HG02943 (cell line): ENCODE data around the gene MRPS9.

ENCODE experiments used
- ATAC-seq: cut with Tn5 transposase; IDR thresholded peaks from one replicate; pipeline ENCODE4 v1.9.1; 2021; ENCODE audit warnings: mild to moderate bottlenecking, low read depth, moderate library complexity; ENCODE audit not compliant: unreplicated experiment

MRPS9 gene

DNA sequence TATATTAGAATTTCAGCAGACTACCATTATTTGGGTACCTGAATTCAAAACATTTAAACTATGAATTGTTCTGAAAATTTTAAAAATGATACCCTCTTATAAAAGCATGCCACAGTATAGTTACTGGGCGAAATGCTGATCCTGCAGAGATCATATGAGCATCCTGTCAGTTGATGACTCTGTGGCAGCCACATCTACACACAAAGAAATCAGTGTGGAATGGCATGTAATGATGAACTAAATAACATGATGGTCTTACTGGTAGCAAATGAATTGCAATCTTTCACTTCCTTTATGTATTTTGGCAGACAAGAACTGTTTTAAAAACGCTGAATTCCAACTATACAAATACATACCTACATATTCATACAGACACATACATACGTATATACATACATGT is 38.3 kb downstream of the MRPS9 start:
- ATAC-seq, result no peak

DNA sequence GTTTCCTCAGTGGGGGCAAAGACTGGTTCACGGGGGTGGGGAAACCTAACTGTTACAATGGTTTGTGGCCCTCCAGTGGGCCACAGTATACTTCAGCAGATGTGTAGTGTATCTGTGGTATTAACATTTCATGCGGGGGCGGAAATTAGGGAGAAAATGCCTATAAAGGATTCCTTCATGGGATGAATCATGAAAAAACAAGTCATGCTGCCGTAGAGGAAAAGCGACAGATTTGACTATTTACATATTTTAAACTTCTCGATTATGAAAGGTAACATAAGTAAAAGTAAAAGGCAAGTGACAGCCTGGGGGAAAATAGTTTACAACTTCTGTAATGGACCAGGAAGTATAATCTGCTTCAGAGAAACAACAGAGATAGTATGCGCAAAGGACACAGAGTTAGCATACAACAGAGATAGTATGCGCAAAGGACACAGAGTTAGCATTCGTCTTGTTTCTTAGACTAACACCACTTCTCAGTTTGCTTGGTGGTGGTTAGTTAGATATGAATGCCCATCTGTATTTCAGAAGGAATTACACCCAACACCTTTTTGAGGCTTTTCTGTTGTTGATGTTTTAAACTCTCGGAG is 41.1 kb downstream of the MRPS9 start:
- no peak for ATAC-seq

DNA sequence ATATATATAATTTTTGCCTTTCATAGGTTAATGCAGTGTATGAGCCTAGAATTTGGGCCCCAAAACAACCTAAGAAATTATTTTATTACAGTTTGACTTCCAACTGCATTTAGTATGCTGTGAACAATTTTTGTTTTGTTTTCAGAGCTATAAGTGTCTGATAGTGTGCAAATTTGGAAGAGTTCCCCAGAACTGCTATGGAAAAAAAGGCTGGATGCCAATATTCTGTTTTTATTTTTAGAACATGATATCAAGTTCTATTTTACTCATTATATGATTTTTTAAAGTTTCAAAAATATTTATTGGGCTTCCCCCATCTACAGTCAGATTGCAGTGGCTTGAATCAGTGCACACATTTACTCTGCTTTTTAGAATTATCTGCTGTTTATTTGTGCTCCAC is 42.6 kb downstream of the MRPS9 start:
- ATAC-seq, result no peak

DNA sequence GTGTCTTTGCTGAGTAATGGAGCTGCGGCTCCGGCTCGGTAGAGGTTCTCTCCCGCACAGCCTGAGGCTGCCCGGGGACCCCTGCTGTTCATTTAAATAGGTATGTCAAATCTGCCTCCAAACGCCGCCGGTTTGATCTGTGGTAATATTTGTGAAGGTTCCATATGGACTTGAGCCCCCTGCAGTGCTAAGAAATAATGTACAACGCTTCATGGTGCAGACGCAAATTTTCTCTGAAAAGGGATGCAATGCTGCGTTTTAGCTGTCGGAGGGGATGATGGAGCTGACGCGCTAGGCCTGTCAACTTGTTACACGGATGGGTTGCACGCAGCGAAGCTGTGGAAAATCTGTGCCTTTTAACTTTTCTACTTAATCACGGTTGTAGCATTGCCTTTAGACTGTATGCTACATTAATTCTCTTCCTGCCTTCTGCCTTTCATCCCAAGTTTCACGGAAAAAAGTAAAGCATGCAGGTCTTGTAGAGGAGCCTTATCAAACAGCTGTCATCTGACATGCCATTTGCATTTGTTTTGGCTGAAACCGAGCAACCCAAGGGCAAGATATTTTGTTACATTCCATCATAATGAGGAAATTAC is 43.2 kb downstream of the MRPS9 start:
- ATAC-seq, result no peak

DNA sequence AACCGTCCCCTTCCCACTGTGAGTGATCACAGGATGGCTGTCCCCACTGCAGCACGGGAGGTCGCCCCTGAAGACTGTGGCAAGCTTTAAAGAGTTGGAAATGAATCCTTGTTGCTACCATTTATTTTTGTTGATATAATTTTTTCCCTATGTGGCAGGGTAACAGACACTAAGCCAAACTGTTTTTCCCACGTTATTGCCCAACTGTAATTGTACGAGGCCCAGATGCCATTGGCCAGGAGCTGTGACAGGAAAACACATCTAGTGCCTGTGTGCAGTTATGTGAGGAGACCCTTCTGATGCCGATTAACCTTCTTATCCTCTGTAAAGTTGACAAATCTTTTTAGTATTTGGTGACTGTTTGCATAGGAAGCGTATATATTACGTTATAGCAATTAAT is 44.2 kb downstream of the MRPS9 start:
- no peak for ATAC-seq

DNA sequence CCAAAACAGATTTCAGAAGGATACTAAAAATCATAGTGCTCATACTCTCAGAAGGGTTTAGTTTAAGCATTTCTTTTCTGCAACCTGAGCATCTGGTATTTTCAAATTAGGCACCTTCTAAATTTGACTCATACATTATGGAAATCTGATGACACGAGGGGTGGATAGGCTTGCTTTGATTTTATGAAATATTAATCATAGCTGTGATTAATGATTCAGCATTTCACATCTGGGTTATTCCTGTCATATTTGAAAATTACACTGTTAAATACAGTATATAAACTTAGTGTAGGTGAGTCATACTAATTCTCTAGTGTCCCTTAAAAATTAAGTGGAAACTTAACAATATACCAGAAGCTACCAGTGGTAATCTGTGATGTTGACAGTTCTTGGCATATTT is 47.7 kb downstream of the MRPS9 start:
- ATAC-seq, result no peak

DNA sequence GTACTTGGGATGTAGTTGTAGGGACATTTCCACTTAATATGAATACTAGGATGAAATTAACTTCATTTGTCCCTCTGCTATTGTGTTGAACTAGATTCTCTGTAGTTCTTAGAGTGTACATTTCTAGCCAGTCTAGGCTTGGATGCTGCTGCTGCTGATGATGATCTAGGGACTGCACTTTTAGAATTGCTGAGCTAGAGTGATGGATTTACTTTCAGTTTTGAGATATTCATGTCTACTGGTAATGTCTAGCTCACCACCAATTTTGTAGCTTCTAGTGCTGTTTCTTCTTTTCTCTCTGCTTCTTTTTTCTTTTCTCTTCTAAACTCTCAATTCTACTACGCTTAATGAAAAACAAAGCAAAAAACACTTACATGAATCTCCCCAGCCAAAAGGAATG is 49.4 kb downstream of the MRPS9 start:
- ATAC-seq, result no peak

DNA sequence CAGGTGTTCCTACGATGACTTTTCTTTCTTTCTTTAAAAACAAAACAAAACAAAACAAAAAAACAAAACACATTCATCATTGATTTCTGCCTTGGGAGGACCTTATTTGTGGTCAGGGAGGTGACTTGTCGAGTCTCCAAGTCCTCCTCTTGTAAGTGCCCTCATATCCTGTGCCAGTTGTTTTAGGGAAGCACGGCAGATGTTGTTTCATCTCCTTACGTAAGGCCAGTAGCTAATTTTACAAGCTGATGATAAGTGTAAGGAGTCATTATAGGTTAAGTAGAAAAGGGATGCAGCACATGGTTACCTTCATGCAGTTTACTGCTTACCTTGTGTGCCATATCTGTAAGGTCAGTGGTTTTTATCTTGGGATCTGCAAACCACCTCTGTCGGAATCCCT is 52.2 kb downstream of the MRPS9 start:
- no peak for ATAC-seq

DNA sequence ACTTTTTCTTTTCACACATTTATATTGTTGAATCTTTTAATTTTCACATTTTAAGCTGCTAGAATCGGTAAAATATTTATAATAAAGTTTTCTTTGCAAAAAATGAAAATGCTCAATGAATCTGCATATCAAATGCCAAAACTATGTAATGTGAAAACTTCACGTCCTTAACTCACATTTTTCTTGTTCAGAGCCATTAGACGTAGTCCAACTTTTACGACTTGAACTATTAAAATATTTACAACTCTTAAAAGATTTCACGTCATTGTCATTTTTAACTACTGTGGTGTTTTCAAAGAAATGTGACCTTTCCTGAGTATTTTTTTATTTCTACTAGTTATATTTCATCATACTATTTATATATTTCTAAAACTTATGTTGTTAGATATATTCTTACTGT is 54.9 kb downstream of the MRPS9 start:
- ATAC-seq, result no peak

DNA sequence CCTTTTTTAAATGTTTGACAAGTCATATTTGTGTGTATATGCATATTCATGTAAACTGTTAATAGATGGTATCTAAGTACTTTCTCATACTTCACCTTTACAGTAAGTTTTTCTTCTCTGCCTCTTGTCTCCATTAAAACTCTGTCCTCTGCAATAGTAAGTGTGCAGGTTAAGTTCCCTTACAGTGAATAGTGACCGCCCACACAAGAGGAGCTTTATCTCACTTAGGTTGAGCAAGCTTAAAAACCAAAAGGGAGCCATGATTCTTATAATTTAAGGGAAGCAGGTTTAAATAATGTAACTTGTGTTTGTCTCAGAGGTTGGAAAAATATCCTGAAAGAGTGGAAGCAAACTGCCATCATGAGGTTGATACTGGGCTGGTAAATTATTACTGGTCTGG is 61.3 kb downstream of the MRPS9 start:
- no peak for ATAC-seq

DNA sequence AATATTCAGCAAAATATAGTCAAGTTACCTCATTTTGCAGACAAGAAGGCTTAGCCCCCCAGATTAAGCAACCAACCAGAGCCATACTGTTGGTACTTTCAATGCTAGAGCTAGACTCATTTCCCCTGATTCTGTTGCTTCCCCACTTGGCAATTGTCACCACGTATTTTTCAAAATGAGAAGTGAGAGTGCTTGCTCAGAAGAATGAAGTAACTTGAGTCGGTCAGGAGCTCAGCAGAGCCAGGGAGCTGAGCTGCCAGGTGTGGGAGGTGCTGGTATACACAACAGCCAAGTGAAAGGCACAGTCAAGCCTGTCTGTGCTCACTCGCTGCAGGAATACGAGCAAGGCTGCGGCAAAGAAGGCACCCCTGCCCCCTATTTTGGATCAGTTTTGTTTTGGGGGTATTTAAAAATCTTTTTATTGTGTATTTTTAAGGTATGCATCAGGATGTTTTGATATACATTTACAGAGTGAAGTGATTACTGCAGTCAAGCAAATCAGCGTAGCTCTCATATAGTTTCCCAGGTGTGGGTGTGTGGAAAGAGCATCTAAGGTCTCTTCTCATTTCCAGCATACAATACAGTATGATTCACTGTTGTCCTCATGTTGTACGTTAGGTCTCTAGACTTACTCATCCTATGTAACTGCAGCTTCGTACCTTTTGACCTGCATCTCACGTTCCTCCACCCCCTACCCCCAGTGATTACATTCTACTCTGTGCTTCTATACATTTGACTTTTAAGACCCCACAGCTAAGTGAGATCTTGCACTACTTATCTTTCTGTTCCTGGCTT is 62.4 kb downstream of the MRPS9 start:
- no peak for ATAC-seq

DNA sequence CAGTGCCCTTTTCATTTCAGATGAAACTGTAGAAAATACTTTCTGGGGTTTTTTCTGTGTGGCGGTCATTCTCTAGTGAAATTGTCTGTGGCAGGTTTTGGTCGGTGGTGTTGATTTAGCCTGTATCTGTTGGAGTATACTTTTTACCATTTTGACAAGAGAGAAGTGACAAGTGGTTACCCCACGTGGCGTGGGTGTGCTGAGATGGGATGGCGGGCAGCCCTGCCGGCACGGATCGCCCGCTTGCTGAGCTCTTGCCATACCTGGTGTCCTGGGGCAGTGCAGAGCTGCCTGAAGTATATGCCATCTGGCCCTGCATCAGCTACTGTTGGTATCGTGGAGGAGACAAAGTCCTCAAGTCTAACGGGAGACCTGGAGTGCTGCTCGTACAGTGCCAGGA is 64.1 kb downstream of the MRPS9 start:
- no peak for ATAC-seq

DNA sequence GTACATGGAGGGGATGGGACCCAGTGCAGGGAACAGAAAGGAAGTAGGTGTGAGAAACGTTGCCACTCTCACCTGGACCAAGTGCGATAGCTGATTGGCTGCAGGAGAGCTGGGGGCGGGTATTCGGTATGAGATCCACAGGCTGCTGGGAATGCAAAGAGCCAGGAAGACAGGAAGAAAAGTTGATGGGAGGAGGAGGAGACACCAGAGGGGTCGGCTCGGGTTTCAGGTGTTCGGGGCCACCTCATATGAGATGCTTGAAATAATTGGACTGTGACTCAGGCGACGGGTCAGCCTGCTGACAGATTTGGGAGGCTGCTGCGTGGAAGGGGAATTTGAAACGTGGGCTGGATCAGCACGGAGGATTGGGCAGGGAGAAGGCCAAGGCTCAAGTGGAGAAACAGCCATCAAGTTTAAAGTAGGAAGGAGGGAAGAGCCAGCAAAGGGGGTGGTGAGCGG is 65.1 kb downstream of the MRPS9 start:
- ATAC-seq, result no peak

DNA sequence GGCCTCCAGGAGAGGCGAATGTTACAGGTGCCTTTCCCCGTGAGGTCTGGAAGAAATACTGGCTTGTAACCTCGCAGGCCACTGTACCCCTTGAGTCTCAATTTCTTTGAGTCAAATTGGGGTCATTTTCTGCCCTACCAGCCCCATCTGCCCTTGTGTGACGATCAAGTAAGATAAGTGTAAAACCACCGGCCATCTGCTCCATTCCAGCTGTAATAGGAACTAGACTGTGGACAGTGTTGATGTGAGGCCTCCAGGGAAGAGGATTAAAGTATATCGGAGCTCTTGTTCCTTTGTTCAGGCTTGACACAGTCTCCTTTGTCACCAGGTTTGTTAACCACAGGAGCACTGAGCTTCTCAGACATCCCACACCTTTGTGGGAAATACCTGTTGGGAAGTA is 65.6 kb downstream of the MRPS9 start:
- no peak for ATAC-seq

DNA sequence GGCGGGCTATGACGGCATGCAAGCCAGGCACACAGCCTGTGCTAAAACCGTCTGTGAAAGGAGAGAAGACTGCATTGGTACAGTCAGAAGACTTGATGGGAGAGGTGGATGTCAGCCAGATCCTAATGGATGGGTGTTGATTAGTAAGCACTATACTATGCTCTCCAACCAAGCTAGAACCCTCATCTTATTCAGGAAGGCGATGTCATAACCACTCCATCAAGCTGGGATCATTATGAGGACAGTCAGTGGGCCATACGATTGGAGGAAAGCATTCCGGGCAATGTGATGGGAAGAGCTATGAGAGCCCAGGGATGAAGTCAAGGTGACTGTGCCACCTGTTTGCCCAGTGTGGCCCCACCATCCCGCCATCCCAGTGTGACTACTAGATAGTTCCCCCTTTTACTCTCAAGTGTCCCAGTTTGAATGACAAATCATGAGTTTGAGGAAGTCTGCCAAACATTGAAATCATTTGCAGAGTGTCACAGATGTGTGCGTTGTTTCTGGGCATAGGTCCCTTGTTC is 66.4 kb downstream of the MRPS9 start:
- ATAC-seq, result no peak

DNA sequence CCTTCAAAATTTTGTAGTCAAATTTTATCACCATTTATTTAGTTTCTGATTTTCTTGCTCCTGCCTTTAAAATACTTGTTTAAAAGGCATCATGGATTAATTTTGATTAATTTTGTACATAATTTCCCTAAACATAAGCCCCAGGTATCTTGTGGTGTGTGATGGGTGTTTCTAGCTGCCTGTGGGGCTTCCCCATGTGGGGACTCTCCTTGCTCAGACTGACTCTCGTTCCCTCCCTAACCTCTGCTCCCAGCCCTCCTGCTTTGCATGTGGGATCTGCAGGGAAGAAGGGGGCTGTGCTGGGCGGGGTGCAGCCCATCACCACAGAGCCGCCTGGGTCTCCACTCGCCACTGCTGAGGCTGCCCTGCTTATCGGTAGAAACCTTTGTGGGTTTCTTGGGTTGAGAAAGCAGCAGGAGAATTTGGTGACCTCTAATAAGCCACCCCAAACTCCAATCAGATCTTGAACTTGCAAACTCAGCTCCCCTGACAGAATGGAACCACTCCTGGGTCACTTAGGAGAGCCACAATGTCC is 72.5 kb downstream of the MRPS9 start:
- no peak for ATAC-seq

DNA sequence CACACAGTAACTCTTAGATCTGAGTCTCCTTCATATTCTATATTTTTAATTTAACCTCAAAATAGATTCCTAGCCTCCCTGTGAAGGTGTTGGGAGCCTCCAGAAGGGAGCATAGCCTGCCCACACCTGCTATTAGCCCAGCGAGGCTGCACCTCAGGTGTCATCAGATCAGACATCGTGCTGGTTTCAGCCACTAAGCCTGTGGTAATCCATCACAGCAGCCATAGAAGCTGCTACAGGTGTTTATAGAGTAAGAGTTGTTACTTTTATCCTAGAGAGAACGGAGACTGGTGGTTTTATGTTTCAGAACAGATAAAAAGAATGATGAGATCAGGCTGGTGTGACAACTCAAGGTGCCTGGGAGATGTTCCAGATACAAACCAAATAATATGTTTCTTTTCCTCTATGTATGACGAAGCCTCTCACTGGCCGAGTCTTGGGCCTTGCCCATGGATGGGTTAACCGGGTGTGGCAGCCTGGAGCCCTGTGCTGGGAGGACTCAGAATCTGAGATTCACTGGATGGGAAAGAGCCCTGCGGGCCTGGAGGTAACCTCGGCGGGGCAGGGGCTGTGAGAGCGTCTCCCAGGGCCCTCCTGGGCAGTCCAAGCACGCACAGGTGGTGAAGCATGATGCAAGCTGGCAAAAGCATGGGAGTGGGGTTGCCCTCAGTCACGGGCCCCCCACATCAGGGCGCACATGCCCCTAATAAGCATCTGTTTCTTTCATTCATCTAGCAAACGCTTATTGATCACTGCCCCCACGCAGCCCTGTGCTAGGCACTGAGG is 73.7 kb downstream of the MRPS9 start:
- ATAC-seq, result no peak

DNA sequence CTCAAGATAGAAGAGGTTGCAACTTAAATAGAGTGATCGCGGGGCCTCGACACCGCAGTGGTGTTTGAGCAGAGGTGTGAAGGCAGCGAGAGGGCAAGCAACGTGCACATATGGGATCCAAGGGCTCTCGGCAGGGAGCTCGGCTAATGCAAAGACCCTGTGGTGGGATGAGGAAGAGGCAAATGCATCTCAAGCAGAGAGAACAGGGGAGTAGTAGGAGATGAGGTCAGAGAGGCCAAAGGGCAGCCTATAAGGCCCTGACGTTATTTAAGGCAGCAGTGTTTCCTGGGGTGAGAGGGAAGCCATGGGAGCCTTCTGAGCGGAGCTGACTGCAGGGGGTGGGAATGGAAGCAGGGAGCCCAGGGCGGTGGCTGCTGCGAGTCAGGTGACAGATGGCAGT is 74.5 kb downstream of the MRPS9 start:
- ATAC-seq, result no peak

DNA sequence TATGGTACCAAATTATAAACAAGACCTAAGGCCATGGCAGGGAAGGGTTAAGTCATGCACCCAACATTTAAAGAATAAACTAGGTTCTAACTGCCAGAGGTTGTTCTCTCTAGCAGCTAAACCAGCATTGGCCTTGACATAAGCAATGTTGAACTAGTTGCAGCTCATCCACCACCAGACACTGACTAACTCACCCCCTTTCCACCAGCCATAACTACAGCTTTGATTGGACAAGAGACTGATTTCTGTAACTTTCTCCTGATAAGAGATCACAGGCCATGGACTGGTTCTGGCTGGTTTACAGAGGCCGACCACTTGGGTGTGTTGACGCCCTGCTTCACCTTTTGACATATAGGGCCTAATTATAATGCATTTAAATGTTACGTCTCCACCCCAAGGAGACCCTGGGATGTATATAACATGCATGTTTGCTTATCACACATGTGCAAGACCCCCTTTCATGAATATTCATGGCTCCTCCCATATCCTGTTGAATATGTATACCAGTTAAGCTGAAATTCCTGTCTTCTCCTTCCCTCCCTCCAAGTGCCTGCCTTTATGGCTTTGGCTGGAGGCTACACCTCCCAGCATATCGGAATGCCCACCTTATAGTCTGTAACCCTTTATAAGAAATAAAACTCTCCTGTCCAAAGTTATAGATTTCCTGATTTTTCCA is 75.9 kb downstream of the MRPS9 start:
- no peak for ATAC-seq

DNA sequence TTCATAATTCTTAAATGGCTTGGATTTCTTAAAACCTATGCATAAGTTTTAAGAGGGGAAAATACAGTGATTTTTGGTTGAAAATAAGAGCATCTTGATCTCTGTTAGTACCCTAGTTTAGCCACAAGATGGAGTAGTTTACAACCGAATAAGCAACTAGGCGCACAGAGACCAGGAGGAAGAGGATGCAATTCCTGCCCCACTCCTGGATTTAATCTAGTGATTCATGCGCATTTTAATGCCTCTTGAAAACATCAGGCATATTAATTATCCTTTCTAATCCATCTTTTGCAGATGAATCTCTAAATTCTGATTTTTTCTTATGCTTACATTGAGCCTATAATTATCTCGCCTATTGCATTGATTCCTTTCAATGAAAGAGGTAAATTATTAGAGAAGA is 76.7 kb downstream of the MRPS9 start:
- no peak for ATAC-seq
